IgD-negative memory B cell (primary cell): Measurements from ENCODE around the gene APOM. TPM values are rescaled to one million over a fixed set of nuclear protein-coding genes. Genes with fewer than 3 reads are reported as not detected.

Experiments used
- H3K27ac Mint-ChIP-seq, 3 donors: one replicate each; pipeline ENCODE4 v1.8.0; 2020 to 2022; ENCODE audit warnings: mild to moderate bottlenecking in 3 of 3, mixed read lengths in 3 of 3, moderate library complexity in 1 of 3
- H3K27me3 Mint-ChIP-seq: one replicate; pipeline ENCODE4 v1.8.0; 2021; ENCODE audit warnings: mixed read lengths
- H3K36me3 Mint-ChIP-seq: one replicate; pipeline ENCODE4 v1.8.0; 2020; ENCODE audit warnings: mild to moderate bottlenecking, mixed read lengths
- H3K4me1 Mint-ChIP-seq, 3 donors: one replicate each; pipeline ENCODE4 v1.8.0; 2020 to 2022; ENCODE audit warnings: mixed read lengths in 3 of 3, mild to moderate bottlenecking in 1 of 3
- H3K4me3 Mint-ChIP-seq, 4 donors: one replicate each; pipeline ENCODE4 v1.8.0; 2020 to 2022; ENCODE audit warnings: mild to moderate bottlenecking in 4 of 4, mixed read lengths in 4 of 4, moderate library complexity in 3 of 4
- H3K9me3 Mint-ChIP-seq, 3 donors: one replicate each; pipeline ENCODE4 v1.8.0; 2020 to 2021; ENCODE audit warnings: mixed read lengths in 3 of 3, mild to moderate bottlenecking in 1 of 3
- polyA plus RNA-seq: library from polyadenylated mRNA; unstranded; fragments of 300-500 nt; fragmentation: Illumina TruSeq; gene quantifications from one replicate; pipeline ENCODE4 v1.2.3, GENCODE V29; 2021

APOM gene
- polyA plus RNA-seq, 1 donor from 2014 or later = 8.5 TPM

DNA sequence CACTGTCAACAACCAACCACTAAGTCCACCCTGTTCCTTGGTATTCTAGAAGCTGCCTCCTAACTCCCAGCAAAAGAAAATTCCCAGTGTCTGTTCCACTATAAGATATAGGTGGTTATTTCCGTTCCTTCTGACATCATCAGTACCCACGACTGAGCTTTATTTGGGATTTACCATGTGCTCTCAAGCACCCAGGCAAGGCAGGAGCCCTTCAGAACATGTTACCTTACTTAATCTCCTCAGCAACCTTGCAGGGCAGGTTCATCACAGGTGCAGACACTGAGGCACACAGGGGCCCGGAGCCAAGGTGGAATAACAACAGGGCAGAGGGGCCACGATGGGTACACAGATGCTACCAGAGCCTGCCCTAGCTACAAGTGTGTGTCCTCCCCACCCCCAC lies 36.7 kb downstream of the APOM start:
- Mint-ChIP-seq H3K27ac (no peak overlapping the region), H3K4me3 (no peak overlapping the region), H3K9me3 (no peaks in the 10 kb centered on the region), H3K27me3 (no peaks in the 10 kb centered on the region), H3K36me3 (no peaks in the 10 kb centered on the region), H3K4me1 (peaks cover 8 to 18% (median 17%) of the 10 kb centered on the region in 3 donors)

DNA sequence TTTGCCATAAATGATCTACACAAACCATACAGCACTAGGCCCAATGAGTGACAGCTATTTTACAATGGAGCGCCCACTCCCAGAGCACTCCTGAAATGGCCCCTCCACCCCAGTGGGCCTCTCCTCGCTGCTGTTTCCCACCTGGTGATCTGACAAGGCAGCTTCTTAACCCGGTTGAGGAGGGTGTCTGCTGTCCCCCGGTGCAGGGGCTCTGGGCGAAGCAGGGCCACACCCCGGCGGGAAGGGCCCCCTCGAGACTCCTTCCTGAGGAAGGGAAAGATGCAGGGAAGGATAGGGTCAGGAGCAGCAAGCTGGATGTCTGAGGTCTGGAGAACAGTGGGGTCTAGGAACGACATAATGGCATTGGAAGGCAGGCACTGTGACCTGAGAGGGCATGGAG lies 37.2 kb downstream of the APOM start:
- H3K27ac Mint-ChIP-seq = peak overlapping the region in 1 of 3 donors; percentile 35
- H3K9me3 Mint-ChIP-seq = no peaks in the 10 kb centered on the region
- no peaks in the 10 kb centered on the region for H3K27me3 Mint-ChIP-seq
- H3K4me3 Mint-ChIP-seq = no peak overlapping the region
- peaks cover 8 to 17% (median 16%) of the 10 kb centered on the region in 3 donors for H3K4me1 Mint-ChIP-seq
- H3K36me3 Mint-ChIP-seq = no peaks in the 10 kb centered on the region

DNA sequence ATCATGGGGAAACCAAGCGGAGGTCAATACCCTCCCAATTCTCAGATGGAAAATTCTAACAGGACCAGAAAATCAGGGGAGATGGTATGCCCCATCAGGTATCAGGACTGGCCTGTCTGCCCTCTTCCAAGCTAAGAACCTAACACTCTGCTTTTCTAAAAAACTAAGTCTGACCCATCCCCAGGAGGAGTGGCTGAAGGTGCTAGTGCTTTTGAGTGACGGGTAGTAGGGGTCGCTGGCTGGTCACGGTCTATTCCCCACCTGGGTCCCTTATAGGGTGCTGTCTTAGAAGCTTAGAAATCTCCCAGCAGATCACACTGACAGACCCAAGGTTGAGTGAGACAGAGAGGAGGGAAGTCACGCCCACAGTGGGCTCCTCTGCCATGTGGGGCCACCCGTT lies 37.8 kb downstream of the APOM start:
- Mint-ChIP-seq H3K36me3 (no peaks in the 10 kb centered on the region), H3K4me1 (peaks cover 8 to 17% (median 15%) of the 10 kb centered on the region in 3 donors), H3K27ac (no peak overlapping the region), H3K27me3 (no peaks in the 10 kb centered on the region), H3K4me3 (no peak overlapping the region), H3K9me3 (no peaks in the 10 kb centered on the region)

DNA sequence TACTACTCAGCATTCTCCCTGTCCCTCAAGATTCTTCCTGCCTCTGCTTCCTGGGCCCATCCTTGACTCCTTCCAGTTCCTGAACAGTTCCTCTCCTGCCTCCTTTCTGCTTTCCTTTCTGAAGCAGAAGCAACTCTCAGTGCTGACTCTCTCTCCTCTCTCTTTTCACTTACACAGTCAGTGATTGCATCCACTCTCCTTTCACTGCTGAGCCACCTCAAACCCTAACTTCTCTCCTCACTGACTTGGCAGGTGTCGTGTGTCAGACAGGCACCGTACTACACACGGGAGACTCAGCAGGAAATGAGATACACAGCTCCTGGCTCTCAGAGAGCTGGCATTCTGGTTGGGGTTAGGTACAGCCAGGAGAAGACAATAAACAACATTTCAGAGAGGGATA lies 41.9 kb downstream of the APOM start:
- Mint-ChIP-seq H3K9me3 (no peaks in the 10 kb centered on the region), H3K36me3 (no peaks in the 10 kb centered on the region), H3K27ac (peak overlapping the region; percentile 1 to 39 (median 36)), H3K4me1 (peaks cover 0 to 18% (median 9%) of the 10 kb centered on the region in 3 donors), H3K27me3 (no peaks in the 10 kb centered on the region), H3K4me3 (peak overlapping the region in 1 of 4 donors; percentile 41)

DNA sequence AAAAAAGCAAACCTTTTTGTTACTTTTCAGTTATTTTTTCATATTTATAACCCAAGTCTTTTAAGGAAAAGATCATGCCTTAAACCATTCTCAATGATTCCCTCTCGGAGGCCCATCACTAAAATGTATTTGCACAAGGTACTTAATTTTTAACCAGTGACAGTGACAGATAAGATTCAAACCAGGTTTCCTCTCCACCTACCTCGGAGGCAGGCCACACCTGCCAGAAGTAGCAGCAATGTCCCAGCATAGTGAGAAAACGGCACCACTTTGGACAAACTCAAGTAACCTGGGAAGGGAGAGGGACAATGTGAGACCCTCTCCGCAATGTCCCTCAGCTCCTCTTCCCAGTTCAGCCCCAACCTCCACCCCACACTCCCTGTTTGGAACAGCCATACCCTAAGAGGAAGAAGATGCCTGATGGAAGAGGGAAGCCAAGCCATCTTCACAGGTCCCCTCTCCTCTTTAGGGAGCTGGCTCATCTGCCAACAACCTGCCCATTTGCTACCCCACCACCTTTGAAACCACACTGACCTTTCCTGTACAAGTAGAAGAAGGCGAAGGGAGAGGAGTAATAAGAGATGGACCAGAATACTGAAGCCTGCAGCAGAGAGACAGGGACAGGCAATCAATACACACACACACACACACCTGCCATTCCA lies 45.2 kb downstream of the APOM start:
- H3K27ac Mint-ChIP-seq = peak overlapping the region in 2 of 3 donors; percentile 8 to 67
- H3K9me3 Mint-ChIP-seq = no peaks in the 10 kb centered on the region
- peaks cover 5 to 22% (median 13%) of the 10 kb centered on the region in 3 donors for H3K4me1 Mint-ChIP-seq
- H3K27me3 Mint-ChIP-seq = no peaks in the 10 kb centered on the region
- peak overlapping the region; percentile 41 to 99 (median 84) for H3K4me3 Mint-ChIP-seq
- H3K36me3 Mint-ChIP-seq = no peaks in the 10 kb centered on the region

DNA sequence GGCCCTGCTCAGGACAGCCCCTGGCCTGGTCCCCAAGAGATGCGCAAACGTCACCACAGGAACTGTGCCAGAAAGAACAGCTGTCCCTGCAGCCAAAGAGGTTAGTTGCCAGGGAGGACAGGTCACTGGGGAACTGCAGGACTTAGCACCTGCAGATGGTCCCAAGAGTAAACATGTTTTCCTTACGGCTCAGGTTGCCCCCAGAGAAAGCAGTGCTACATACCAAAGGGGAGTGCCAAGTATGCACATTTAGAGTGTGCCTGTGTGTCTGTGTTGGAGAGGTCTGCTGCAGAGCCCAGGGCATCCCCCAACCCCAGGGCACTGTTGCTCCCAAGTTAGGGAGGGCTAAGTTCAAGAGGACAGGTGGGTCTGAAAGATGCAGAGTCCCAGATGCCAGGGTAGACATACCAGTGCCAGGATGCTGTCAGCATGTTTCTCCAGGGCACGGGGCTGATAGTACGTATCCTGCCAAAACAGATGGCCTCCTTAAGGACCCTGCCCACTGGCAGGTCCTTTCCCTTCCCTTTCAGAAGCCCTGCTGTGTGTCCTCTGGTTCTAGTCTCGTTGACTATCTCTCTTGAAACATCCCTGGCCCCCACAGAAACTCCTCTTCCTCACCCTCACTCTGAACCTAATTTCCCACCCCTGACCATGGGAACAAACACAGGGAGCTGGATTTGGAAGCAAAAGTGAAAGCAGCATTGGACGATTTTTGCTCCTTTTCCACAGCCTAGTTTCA lies 46.1 kb downstream of the APOM start:
- no peaks in the 10 kb centered on the region for H3K27me3 Mint-ChIP-seq
- no peaks in the 10 kb centered on the region for H3K36me3 Mint-ChIP-seq
- peak overlapping the region; percentile 82 to 99 (median 98) for H3K4me3 Mint-ChIP-seq
- H3K4me1 Mint-ChIP-seq = peaks cover 5 to 22% (median 13%) of the 10 kb centered on the region in 3 donors
- H3K9me3 Mint-ChIP-seq = no peaks in the 10 kb centered on the region
- H3K27ac Mint-ChIP-seq = peak overlapping the region; percentile 81 to 98 (median 98)

DNA sequence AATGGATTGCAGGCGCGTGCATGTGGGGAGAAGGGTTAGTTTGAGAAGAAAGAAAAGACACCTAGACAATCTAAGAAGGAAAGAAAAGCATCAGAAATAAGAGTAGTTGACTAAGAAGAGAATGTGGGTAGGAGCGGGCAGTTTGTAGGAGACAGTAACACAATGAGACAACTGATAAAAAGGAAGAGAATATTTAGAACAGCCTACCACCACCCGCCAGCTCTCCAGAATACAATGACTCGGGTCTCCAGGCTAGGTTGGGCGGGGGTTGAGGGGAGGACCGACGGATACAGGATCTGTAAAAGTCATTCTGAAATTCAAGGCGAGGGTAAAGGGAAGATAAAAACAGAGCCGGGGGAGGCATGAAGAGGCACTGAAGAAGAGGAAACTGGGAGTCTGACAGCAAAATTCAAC lies 46.7 kb downstream of the APOM start:
- H3K9me3 Mint-ChIP-seq = no peaks in the 10 kb centered on the region
- peak overlapping the region; percentile 81 to 98 (median 98) for H3K27ac Mint-ChIP-seq
- no peaks in the 10 kb centered on the region for H3K36me3 Mint-ChIP-seq
- no peaks in the 10 kb centered on the region for H3K27me3 Mint-ChIP-seq
- H3K4me1 Mint-ChIP-seq = peaks cover 5 to 22% (median 13%) of the 10 kb centered on the region in 3 donors
- H3K4me3 Mint-ChIP-seq = peak overlapping the region; percentile 82 to 99 (median 98)

DNA sequence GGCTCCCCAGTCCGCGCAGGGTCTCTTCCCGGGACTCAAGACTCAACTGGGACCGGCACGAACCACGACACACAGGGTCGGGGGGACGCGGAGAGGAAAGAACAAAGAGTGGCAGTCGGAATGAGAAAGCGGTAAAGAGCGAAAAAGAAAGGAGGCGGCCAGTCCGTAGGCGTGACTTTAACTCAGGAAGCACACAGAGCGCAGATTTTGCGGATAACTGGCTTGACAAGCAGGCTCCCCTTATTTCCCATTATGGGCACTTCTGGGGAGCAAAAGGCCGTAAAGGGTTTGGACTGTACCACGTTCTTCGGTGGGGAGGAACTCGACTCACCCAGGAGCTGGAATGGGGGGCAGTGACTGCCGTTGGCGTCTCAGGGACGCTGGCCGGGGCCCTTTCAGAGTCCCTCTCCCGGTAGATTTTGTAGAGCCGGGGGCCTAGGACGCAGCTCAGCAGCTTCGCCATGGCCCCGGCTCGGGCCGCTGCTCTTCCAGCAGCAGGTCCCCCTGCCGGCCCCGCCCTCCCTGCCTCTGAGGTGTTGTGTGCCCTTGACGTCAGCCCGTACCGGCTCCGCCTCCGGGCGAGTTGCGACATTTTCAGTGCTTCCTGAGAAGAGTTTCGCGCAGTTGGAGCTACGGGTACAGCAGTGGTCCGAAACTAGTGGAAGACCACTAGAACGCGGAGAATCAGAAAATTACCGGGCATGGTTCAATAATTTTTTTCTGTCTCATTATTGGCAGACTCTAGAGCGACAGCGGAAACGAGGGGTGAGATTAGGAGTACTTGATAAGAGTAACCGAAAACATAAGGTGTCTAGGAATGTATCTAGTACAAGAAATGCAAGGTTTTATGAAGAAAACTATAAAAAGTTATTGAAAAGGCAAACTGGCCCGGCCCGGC lies 47.4 kb downstream of the APOM start, which contains the start of gene ABHD16A:
ABHD16A (minus strand) TSS at position 506 of the 898 bp plus-strand sequence; CDS start at position 463, 43 bp downstream.
- Mint-ChIP-seq H3K4me1 (peaks cover 5 to 22% (median 13%) of the 10 kb centered on the region in 3 donors), H3K27ac (peak within 1 kb of the TSS; percentile 81 to 98 (median 98)), H3K9me3 (no peaks in the 10 kb centered on the region), H3K27me3 (no peaks in the 10 kb centered on the region), H3K36me3 (no peaks in the 10 kb centered on the region), H3K4me3 (peak within 1 kb of the TSS; percentile 82 to 99 (median 98))

DNA sequence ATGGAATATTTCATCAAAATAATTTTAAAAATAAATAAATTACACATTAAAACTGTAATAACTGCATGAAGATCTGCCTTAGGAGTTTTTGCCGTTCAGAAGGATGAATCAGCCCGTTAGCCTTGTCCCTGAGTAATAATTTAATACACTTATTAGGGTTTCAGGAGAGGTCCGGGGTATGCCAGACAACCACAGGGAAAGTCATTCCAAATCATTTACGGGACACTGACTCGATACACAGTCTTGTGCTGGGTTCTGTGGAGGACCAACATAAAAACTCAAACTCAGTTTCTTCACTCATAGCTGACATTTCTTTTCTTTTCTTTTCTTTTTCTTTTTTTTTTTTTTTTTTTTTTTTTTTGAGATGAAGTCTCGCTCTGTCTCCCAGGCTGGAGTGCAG lies 50.2 kb downstream of the APOM start:
- H3K36me3 Mint-ChIP-seq = peaks cover 3% of the 10 kb centered on the region
- H3K4me1 Mint-ChIP-seq = peaks cover 5 to 22% (median 17%) of the 10 kb centered on the region in 3 donors
- H3K27ac Mint-ChIP-seq = no peak overlapping the region
- no peaks in the 10 kb centered on the region for H3K9me3 Mint-ChIP-seq
- peak overlapping the region in 1 of 4 donors; percentile 42 for H3K4me3 Mint-ChIP-seq
- peaks cover 4% of the 10 kb centered on the region for H3K27me3 Mint-ChIP-seq

DNA sequence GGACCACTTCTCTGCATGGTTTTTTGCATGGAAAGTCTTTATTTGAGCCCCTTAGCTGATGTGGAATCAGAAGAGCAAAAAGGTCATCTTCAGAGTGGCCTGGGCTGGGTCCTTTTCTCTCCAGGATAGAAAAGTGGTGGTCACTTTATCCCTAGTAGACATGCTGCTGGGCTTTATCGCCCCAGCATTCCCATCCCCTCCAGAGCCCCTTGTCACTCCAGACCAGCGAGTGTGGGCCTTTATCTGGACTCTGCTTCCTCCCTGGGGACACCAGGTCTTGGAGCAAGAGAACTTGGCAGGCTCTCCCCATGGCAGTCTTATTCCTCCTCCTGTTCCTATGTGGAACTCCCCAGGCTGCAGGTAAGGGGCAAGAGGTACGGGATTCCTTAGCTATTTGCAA lies 50.9 kb downstream of the APOM start, which contains the start of gene LY6G6F:
LY6G6F (plus strand) TSS at position 268 of the 400 bp plus-strand sequence; CDS start at position 309, 41 bp downstream.
- peak within 1 kb of the TSS in 1 of 3 donors; percentile 10 for H3K27ac Mint-ChIP-seq
- H3K4me3 Mint-ChIP-seq = peak within 1 kb of the TSS in 1 of 4 donors; percentile 42
- H3K4me1 Mint-ChIP-seq = peaks cover 5 to 22% (median 16%) of the 10 kb centered on the region in 3 donors
- peaks cover 3% of the 10 kb centered on the region for H3K36me3 Mint-ChIP-seq
- no peaks in the 10 kb centered on the region for H3K9me3 Mint-ChIP-seq
- peaks cover 4% of the 10 kb centered on the region for H3K27me3 Mint-ChIP-seq

DNA sequence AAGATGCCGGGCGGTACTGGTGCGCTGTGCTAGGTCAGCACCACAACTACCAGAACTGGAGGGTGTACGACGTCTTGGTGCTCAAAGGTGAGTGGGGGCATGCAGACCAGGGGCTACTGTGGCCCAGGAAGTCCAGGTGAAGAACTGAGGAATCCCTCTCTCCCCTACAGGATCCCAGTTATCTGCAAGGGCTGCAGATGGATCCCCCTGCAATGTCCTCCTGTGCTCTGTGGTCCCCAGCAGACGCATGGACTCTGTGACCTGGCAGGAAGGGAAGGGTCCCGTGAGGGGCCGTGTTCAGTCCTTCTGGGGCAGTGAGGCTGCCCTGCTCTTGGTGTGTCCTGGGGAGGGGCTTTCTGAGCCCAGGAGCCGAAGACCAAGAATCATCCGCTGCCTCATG lies 52.0 kb downstream of the APOM start:
- no peaks in the 10 kb centered on the region for H3K9me3 Mint-ChIP-seq
- H3K36me3 Mint-ChIP-seq = peaks cover 3% of the 10 kb centered on the region
- H3K27ac Mint-ChIP-seq = no peak overlapping the region
- peaks cover 14 to 21% (median 17%) of the 10 kb centered on the region in 3 donors for H3K4me1 Mint-ChIP-seq
- H3K4me3 Mint-ChIP-seq = no peak overlapping the region
- H3K27me3 Mint-ChIP-seq = peaks cover 8% of the 10 kb centered on the region

Other genes starting within 250 kb of the APOM start
- 9.3 TPM for gene MICB, start 157.7 kb upstream of the APOM start, polyA plus RNA-seq
- gene MCCD1, start 126.9 kb upstream of the APOM start, polyA plus RNA-seq = not detected
- 89.4 TPM for gene DDX39B, start 113.9 kb upstream of the APOM start, polyA plus RNA-seq
- 0.53 TPM for gene ATP6V1G2, start 109.3 kb upstream of the APOM start, polyA plus RNA-seq
- 11.5 TPM for gene NFKBIL1, start 108.3 kb upstream of the APOM start, polyA plus RNA-seq
- gene LTA, start 83.6 kb upstream of the APOM start, polyA plus RNA-seq = 16.3 TPM
- gene TNF, start 80.3 kb upstream of the APOM start, polyA plus RNA-seq = 6.4 TPM
- gene LTB, start 73.5 kb upstream of the APOM start, polyA plus RNA-seq = 2,767 TPM
- gene LST1, start 69.6 kb upstream of the APOM start, polyA plus RNA-seq = 20.5 TPM
- 140 TPM for gene NCR3, start 62.9 kb upstream of the APOM start, polyA plus RNA-seq
- gene AIF1, start 40.7 kb upstream of the APOM start, polyA plus RNA-seq = 5.6 TPM
- gene PRRC2A, start 35.2 kb upstream of the APOM start, polyA plus RNA-seq = 14.3 TPM
- 30.9 TPM for gene BAG6, start 3.2 kb upstream of the APOM start, polyA plus RNA-seq
- 28.1 TPM for gene C6orf47, start 4.9 kb downstream of the APOM start, polyA plus RNA-seq
- 24.1 TPM for gene GPANK1, start 9.1 kb downstream of the APOM start, polyA plus RNA-seq
- gene CSNK2B, start 10.2 kb downstream of the APOM start, polyA plus RNA-seq = 268 TPM
- gene LY6G5B, start 14.1 kb downstream of the APOM start, polyA plus RNA-seq = 0.49 TPM
- 3.2 TPM for gene LY6G5C, start 25.2 kb downstream of the APOM start, polyA plus RNA-seq
- 40.1 TPM for gene ABHD16A, start 47.4 kb downstream of the APOM start, polyA plus RNA-seq
- 0.95 TPM for gene LY6G6F, start 51.0 kb downstream of the APOM start, polyA plus RNA-seq
- not detected for gene LY6G6D, start 59.5 kb downstream of the APOM start, polyA plus RNA-seq
- gene LY6G6C, start 65.9 kb downstream of the APOM start, polyA plus RNA-seq = not detected
- 1.8 TPM for gene MPIG6B, start 67.5 kb downstream of the APOM start, polyA plus RNA-seq
- gene DDAH2, start 73.4 kb downstream of the APOM start, polyA plus RNA-seq = 119 TPM
- gene CLIC1, start 80.6 kb downstream of the APOM start, polyA plus RNA-seq = 861 TPM
- 4.2 TPM for gene MSH5, start 84.1 kb downstream of the APOM start, polyA plus RNA-seq
- gene SAPCD1, start 106.8 kb downstream of the APOM start, polyA plus RNA-seq = not detected
- gene VWA7, start 121.4 kb downstream of the APOM start, polyA plus RNA-seq = 2.6 TPM
- 83.0 TPM for gene VARS1, start 139.9 kb downstream of the APOM start, polyA plus RNA-seq
- gene LSM2, start 151.1 kb downstream of the APOM start, polyA plus RNA-seq = 100 TPM
- 1.2 TPM for gene HSPA1L, start 159.4 kb downstream of the APOM start, polyA plus RNA-seq
- 49.5 TPM for gene HSPA1A, start 159.6 kb downstream of the APOM start, polyA plus RNA-seq
- gene HSPA1B, start 171.8 kb downstream of the APOM start, polyA plus RNA-seq = 5.7 TPM
- gene NEU1, start 206.9 kb downstream of the APOM start, polyA plus RNA-seq = 25.0 TPM
- gene SLC44A4, start 223.1 kb downstream of the APOM start, polyA plus RNA-seq = not detected
- 49.3 TPM for gene EHMT2, start 241.8 kb downstream of the APOM start, polyA plus RNA-seq
- not detected for gene ZBTB12, start 246.2 kb downstream of the APOM start, polyA plus RNA-seq